ENCODE measurements around the gene HRH1. TPM values are rescaled to one million over a fixed set of nuclear protein-coding genes. Genes with fewer than 3 reads are reported as not detected.
A peak's percentile ranks its signal among the peaks of the same experiment; 100 is the strongest.

HRH1 gene
- total RNA-seq, 1 experiment from 2014 or later: 11.0 TPM

GRCh38 chr3:11258958-11259357 lies 104.7 kb downstream of the HRH1 start:
- CTCF ChIA-PET: interaction anchor here (0.6 kb wide), 2 partner anchors 13 to 36 kb away, joined by 3 to 4 read pairs; partner anchors contain the start of gene ATG7
- intact Hi-C loops (cut with micrococcal nuclease): no loop called here

GRCh38 chr3:11260460-11260859 lies 106.2 kb downstream of the HRH1 start:
- Mint-ChIP-seq H3K9me3 (ENCODE audit: unreplicated experiment) (no peaks in the 10 kb centered on the region), H3K36me3 (ENCODE audit: insufficient read depth, unreplicated experiment) (peaks cover 30% of the 10 kb centered on the region), H3K27me3 (ENCODE audit: insufficient read depth, unreplicated experiment) (no peaks in the 10 kb centered on the region), H3K4me3 (ENCODE audit: unreplicated experiment) (no peak overlapping the region), H3K4me1 (ENCODE audit: insufficient read depth, unreplicated experiment) (no peaks in the 10 kb centered on the region), H3K27ac (ENCODE audit: low read depth, unreplicated experiment) (no peak overlapping the region)
- intact Hi-C loops (cut with micrococcal nuclease): no loop called here
- CTCF ChIA-PET: no interaction called here
- POLR2A ChIA-PET: interaction anchor here (0.7 kb wide), 1 partner anchor 69 kb away, joined by 3 read pairs; no protein-coding TSS in a partner anchor
- BruUV-seq (replicated peaks): no TSS peak
- no peak for TF ChIP-seq CTCF (IDR thresholded peaks at IDR 0.05; ENCODE audit: unreplicated experiment)
- no peak for DNase-seq (ENCODE audit: unreplicated experiment)

More at GRCh38 chr3:11258958-11259357, 104.7 kb downstream of the HRH1 start:
- no peak for DNase-seq (ENCODE audit: unreplicated experiment)
- no peak overlapping the region for H3K4me3 Mint-ChIP-seq (ENCODE audit: unreplicated experiment)
- no peak overlapping the region for H3K27ac Mint-ChIP-seq (ENCODE audit: low read depth, unreplicated experiment)
- TF ChIP-seq CTCF (IDR thresholded peaks at IDR 0.05; ENCODE audit: unreplicated experiment): no peak
- no TSS peak for BruUV-seq (replicated peaks)
- POLR2A ChIA-PET: no interaction called here
- peaks cover 5% of the 10 kb centered on the region for H3K4me1 Mint-ChIP-seq (ENCODE audit: insufficient read depth, unreplicated experiment)
- H3K36me3 Mint-ChIP-seq (ENCODE audit: insufficient read depth, unreplicated experiment): peaks cover 41% of the 10 kb centered on the region
- no peaks in the 10 kb centered on the region for H3K27me3 Mint-ChIP-seq (ENCODE audit: insufficient read depth, unreplicated experiment)
- no peaks in the 10 kb centered on the region for H3K9me3 Mint-ChIP-seq (ENCODE audit: unreplicated experiment)

GRCh38 chr3:11269007-11269406 lies 114.7 kb downstream of the HRH1 start:
- Mint-ChIP-seq H3K27ac (ENCODE audit: low read depth, unreplicated experiment) (no peak overlapping the region), H3K36me3 (ENCODE audit: insufficient read depth, unreplicated experiment) (no peaks in the 10 kb centered on the region), H3K9me3 (ENCODE audit: unreplicated experiment) (no peaks in the 10 kb centered on the region), H3K4me1 (ENCODE audit: insufficient read depth, unreplicated experiment) (peaks cover 16% of the 10 kb centered on the region), H3K4me3 (ENCODE audit: unreplicated experiment) (no peak overlapping the region), H3K27me3 (ENCODE audit: insufficient read depth, unreplicated experiment) (no peaks in the 10 kb centered on the region)
- TF ChIP-seq CTCF (IDR thresholded peaks at IDR 0.05; ENCODE audit: unreplicated experiment): no peak
- BruUV-seq (replicated peaks): no TSS peak
- ChIA-PET POLR2A (no interaction called here), CTCF (no interaction called here)
- intact Hi-C loops (cut with micrococcal nuclease): no loop called here
- no peak for DNase-seq (ENCODE audit: unreplicated experiment)

DNA sequence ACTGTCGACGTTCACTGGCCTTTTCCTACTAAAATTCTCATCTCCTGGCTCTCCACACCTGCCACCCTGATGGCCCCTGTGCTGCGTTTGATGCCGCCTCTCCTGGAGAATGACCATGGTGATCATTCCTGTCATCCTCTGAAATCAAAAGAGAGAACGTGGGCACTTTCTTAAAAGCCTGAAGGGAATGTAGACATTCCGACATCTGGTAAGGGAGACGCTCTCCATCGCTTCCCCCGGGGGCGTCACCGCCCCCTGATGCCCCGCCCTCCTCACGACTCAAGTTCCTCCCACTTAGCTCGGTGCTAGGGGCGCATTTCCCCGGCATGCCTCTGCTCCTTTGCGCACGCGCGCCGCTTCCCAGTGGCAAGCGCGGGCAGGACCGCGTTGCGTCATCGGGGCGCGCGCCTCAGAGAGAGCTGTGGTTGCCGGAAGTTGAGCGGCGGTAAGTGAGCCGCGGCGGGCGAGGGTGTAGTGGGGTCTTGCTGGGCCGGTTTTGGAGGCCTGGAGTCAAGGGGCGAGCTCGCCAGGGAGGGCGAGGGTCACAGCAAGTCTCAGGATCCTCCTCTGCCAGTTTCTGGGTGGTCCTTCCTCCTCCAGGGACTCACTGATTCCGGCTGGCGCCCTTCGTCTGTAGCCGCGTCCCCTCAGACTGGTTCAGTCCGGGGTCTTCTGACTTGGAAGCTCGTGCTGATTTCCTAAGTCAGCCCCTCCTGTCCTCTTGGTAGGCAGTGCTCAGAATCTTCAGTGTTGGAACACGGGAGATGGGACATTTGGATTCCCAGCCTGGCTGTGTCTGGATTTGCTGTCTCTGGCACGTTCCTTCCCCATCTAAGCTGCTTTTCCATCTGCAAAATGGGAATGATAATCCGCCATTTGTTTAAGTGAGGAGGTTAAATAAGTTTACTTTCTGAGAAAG lies 118.0 kb downstream of the HRH1 start, which contains the start of gene ATG7:
ATG7 (plus strand) TSS at position 412 of the 919 bp plus-strand sequence. CDS start 26,299 bp downstream, outside the sequence.
- Mint-ChIP-seq H3K4me1 (ENCODE audit: insufficient read depth, unreplicated experiment) (peaks cover 42% of the 10 kb centered on the region), H3K27me3 (ENCODE audit: insufficient read depth, unreplicated experiment) (no peaks in the 10 kb centered on the region), H3K9me3 (ENCODE audit: unreplicated experiment) (peaks cover 11% of the 10 kb centered on the region), H3K36me3 (ENCODE audit: insufficient read depth, unreplicated experiment) (no peaks in the 10 kb centered on the region), H3K27ac (ENCODE audit: low read depth, unreplicated experiment) (peak within 1 kb of the TSS; percentile 99), H3K4me3 (ENCODE audit: unreplicated experiment) (peak within 1 kb of the TSS; percentile 99)
- CTCF ChIA-PET: interaction anchor here (0.6 to 1.9 kb wide), 11 partner anchors 13 to 254 kb away, joined by 3 to 8 read pairs (median 4); no protein-coding TSS in a partner anchor
- BruUV-seq (replicated peaks): TSS peak; percentile 75
- TF ChIP-seq CTCF (IDR thresholded peaks at IDR 0.05; ENCODE audit: unreplicated experiment): no peak
- intact Hi-C loops (cut with micrococcal nuclease): loop anchor here (1.0 to 5.0 kb wide), 3 partner anchors 17 to 85 kb away; no protein-coding TSS in a partner anchor
- DNase-seq (ENCODE audit: unreplicated experiment): peak; percentile 97
- POLR2A ChIA-PET: interaction anchor here (0.6 to 3.5 kb wide), 32 partner anchors 11 to 498 kb away, joined by 3 to 82 read pairs (median 5); partner anchors contain the start of gene HRH1

All from MCF 10A (cell line).